T follicular helper cell (primary cell): ENCODE measurements around the gene NOBOX.
"Not testable (repeated sequence)": the region's sequence is repeated elsewhere in the genome, so short reads cannot be mapped to it uniquely, and the experiment has no call there.

Source experiments
- DNase-seq: peaks from one replicate; pipeline ENCODE4 v3.0.0-alpha.2; 2020; ENCODE audit warnings: low read depth

NOBOX gene

DNA sequence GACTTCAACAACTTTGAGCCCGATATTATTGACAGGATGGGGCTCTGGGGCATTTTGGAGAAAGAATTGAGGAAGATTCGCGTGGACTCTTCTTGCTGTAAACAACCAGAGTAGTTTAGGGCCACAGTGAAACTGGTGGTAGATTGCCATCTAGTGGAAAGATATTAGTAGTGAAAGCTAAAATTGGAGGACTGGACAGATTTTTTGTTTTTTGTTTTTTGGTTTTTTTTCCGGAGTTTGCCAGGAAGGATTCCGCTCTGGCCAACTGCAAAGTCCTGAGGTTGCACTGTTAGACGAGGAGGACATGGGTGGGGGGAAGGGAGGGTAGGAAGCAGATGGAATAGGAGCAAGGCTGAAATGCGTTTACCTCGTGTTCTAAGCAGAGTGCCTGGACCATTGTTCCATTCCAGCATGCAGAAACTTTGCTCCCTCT is 11.7 kb downstream of the NOBOX start:
- no peak for DNase-seq

DNA sequence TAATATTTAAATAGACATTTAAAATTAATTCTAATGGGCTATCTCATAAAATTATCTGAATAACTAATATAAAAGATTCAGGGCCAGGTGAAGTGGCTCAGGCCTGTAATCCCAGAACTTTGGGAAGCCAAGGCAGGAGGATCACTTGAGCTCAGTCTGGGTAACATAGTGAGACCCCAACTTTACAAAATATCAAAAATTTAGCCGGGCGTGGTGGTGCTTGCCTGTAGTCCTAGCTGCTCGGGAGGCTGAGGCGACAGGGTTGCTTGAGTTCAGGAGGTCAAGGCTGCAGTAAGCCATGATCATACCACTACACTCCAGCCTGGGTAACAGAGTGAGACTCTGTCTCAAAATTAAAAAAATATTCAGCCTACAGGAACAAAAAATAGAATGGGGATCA is 12.5 kb downstream of the NOBOX start:
- no peak for DNase-seq

GRCh38 chr7:144390481-144390880 is 13.0 kb downstream of the NOBOX start:
- DNase-seq = no peak

GRCh38 chr7:144388950-144389349 is 14.5 kb downstream of the NOBOX start:
- DNase-seq = no peak

DNA sequence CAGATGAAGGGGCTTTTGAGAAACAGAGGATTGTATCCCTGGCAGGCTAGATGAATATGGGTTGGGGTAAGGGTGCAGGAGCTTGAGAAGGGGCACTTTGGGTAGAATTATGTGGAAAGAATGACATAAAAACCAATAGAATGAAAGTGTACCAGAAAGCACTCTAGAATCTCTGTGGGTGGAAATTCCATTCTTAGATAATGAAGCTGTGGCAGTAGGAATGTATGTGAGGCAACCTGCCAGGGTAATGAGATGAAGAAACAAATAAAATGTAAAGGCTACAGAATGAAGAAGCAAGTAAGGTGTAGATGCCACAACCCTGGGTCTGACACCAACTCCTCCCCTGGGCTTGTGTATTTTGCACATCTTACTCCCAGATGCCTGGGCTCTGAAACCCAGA is 16.8 kb downstream of the NOBOX start:
- DNase-seq = no peak

DNA sequence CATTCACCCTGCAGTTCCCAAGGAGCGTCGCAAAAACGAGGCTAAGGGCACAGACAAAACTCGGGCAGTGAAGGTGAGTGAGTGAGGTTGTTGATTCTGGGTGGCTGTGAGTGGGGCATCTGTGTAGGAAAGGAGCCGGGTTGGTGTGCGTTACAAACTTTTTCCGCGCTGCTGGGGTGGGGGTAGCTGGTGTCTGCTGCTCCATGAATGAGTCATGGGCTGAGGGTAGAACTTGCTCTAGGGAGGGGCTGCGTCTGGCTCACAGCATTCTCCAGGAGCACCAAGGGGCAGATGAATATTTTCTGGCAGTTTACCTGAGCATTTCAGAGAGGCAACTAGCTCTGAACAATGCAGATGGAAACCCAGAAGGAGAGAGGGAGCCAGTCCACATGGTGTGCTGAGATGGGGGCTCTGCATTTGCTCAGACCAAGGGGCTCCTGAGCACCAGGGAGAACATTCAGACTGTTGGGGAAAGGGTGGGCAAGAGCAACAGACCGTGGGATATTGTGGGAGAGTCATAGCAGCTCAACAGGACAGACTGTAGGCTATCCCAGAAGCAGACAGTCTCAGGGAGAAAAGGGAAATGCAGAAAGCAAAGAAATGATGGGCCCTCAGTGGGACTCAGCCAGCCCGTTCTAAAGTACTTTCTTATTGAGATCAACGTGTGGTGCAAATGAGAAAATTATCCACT is 18.8 kb downstream of the NOBOX start:
- DNase-seq = no peak

DNA sequence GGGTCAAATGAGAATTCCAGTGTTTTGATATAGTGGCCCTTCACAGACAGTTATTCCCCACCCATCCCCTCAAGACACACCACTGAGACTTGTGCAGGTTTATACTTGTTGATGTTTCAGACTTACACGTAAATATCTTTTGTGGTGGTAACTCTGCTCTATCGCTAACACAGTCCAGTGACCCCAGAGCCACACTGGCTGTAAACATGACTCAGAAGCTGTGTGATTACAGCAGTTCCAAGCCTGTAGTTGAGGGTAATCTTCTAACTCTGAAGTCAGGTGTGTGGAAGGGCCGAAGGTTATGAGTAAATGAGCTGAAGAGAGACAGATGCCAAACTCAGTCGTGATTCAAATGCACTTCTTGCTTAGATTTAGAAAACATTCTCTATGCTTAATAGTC is 19.4 kb downstream of the NOBOX start:
- no peak for DNase-seq

- DNase-seq = no peak
Measured at GRCh38 chr7:144379776-144380384, 23.6 kb downstream of the NOBOX start.

- no peak for DNase-seq
Measured at GRCh38 chr7:144378651-144379050, 24.8 kb downstream of the NOBOX start.

GRCh38 chr7:144369221-144369620 is 34.3 kb downstream of the NOBOX start:
- DNase-seq = not testable (repeated sequence)

DNA sequence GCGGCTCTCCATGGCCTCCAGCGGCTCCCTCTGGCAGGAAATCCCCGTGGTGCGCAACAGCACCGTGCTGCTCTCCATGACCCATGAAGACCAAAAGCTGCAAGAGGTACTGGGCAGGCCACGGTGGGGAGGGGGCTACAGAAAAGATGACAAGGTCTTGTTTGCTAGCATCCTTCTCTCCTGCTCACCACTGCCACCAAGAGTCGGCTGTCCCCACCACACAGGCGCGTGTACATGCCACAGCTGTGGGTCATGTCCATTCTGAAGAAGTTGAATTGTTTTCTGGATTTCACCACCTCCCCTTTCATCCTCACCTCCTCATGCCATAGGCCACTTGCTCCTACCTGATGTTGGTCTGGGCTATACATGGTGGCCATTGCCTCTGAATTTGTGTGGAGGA is 36.2 kb downstream of the NOBOX start:
- DNase-seq = not testable (repeated sequence)

DNA sequence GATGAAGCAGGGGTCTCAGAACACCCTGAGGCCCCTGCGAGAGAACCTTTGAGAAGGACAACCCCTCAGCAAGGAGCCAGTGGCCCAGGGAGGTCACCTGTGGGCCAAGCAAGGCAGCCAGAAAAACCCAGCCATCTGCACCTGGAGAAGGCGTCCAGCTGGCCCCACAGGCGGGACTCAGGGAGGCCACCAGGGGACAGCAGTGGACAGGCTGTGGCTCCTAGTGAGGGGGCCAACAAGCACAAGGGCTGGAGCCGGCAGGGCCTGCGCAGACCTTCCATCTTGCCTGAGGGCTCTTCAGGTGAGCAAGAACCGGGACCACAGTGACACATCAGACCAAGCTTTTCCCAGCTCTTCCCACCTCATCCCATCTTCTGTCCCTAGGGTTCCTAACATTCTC is 38.0 kb downstream of the NOBOX start:
- DNase-seq = not testable (repeated sequence)

DNA sequence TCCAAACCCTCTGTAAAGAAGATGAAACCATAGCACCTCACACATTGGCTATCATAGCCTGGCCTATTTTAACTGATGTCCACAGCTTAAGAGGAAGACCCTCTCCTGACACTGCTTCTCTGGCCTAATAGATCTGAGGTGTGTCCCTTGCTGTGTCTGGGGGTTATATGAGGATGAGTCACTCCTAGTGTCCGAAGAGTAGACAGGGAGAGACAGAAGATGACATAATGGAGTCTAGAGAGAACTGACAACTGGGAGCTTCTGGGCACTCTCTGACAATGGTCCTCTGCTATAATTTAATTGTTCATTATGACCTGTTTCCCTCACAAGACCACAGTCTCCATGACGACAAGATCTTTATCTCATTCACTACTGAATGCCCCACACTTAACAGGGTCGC is 41.4 kb downstream of the NOBOX start:
- not testable (repeated sequence) for DNase-seq

DNA sequence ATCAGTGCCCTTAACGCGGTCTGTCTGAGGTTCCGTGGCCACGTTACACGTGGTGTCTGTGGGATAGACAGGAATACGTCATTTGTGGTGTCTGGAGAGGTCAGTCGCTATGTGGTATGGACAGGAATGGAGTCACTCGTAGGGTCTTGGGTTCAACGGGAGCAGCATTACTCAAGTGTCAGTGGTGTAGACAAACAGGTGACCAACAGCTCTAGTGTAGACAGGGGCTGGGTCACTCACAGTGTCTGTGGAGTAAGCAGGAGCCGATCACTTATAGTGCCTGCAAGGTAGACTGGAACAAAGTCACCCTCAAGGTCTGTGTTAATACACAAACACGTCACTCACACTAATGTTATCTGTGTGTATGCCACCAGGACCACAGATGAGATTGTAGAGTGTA is 46.6 kb downstream of the NOBOX start:
- DNase-seq = not testable (repeated sequence)

DNA sequence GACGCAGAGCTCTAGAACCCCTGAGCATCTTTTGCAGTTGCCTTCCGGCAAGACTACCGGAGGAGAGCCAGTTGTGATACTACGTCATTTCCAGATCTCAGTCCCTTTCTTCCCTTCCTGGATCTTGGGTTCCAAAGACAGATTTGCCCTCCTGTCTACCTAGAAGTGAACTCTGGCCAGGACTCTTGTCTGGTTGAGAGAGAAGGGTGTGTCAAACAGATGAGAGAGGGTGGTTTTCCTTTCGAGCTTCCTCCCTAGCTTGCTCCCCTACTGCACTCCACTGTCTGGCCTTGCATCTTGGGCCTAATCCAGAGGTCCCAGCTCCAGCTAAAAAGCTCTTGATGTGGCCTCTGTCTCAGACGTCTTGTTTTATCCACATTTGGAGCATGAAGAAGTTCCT is 47.3 kb downstream of the NOBOX start:
- DNase-seq = not testable (repeated sequence)

DNA sequence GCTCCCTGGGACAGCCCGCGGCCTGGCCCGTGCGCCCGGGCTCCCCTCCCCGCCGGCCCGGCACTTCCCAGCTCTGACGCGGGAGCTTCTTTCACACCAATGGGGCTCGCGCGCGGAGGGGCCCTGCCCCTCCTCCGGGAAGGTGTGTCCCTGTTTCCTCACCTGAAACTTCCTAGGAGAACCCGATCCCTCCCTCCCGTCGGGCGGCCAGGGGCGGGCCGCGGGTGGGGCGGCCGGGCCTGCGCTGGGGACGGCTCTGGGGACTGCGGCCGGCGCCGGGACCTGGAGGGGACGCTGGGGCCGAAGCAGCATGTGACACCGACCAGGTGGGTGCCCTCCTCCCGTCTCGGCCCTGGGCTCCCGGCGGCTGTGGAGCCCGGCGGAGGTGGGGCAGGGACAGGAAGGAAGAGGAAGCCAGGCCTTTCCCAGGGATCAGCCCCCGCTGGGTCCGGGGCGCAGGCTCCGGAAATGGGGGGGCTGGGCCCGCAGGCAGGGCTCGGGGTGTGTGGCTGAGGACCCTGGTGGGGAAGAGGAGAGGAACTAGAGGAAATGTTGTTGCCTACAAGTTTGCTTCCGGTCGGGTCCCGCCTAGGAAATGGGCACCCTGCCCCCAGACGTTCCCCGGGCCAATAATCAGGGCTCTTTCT is 48.2 kb downstream of the NOBOX start, which contains the start of gene ARHGEF5:
ARHGEF5 (plus strand) TSS at position 227 of the 647 bp plus-strand sequence. CDS start 7,268 bp downstream, outside the sequence.
- DNase-seq = not testable (repeated sequence)

- not testable (repeated sequence) for DNase-seq
Measured at GRCh38 chr7:144351667-144352066, 51.8 kb downstream of the NOBOX start.

- not testable (repeated sequence) for DNase-seq
Measured at GRCh38 chr7:144348625-144349024, 54.9 kb downstream of the NOBOX start.
